HG02840 (cell line): ENCODE results near the gene SYNDIG1.

Experiments
- ATAC-seq: cut with Tn5 transposase; IDR thresholded peaks from one replicate; pipeline ENCODE4 v1.9.1; 2021; ENCODE audit warnings: mild to moderate bottlenecking, moderate library complexity, moderate number of reproducible peaks; ENCODE audit not compliant: unreplicated experiment, low FRiP score

SYNDIG1 gene

GRCh38 chr20:24648919-24649318, 179.5 kb downstream of the SYNDIG1 start:
- ATAC-seq = no peak

- ATAC-seq = no peak
Observed at GRCh38 chr20:24649787-24650490, 180.5 kb downstream of the SYNDIG1 start.

GRCh38 chr20:24651171-24651975, 181.9 kb downstream of the SYNDIG1 start:
- ATAC-seq = no peak

- ATAC-seq = no peak
Observed at GRCh38 chr20:24651976-24652345, 182.5 kb downstream of the SYNDIG1 start.

- ATAC-seq = no peak
Observed at GRCh38 chr20:24653306-24653705, 183.9 kb downstream of the SYNDIG1 start.

GRCh38 chr20:24654425-24654824, 185.0 kb downstream of the SYNDIG1 start:
- ATAC-seq = no peak

GRCh38 chr20:24656391-24656790, 187.0 kb downstream of the SYNDIG1 start:
- ATAC-seq = no peak

GRCh38 chr20:24657196-24657595, 187.8 kb downstream of the SYNDIG1 start:
- no peak for ATAC-seq

GRCh38 chr20:24657878-24658620, 188.6 kb downstream of the SYNDIG1 start:
- no peak for ATAC-seq

- no peak for ATAC-seq
Observed at GRCh38 chr20:24658920-24659660, 189.7 kb downstream of the SYNDIG1 start.

- ATAC-seq = no peak
Observed at GRCh38 chr20:24659835-24660234, 190.4 kb downstream of the SYNDIG1 start.

- no peak for ATAC-seq
Observed at GRCh38 chr20:24660651-24661050, 191.2 kb downstream of the SYNDIG1 start.

- ATAC-seq = no peak
Observed at GRCh38 chr20:24661255-24661654, 191.8 kb downstream of the SYNDIG1 start.

GRCh38 chr20:24662322-24662721, 192.9 kb downstream of the SYNDIG1 start:
- no peak for ATAC-seq

- no peak for ATAC-seq
Observed at GRCh38 chr20:24662752-24663365, 193.4 kb downstream of the SYNDIG1 start.

- ATAC-seq = no peak
Observed at GRCh38 chr20:24663496-24663895, 194.1 kb downstream of the SYNDIG1 start.

- ATAC-seq = no peak
Observed at GRCh38 chr20:24664266-24664986, 195.0 kb downstream of the SYNDIG1 start.

GRCh38 chr20:24665196-24665595, 195.8 kb downstream of the SYNDIG1 start:
- no peak for ATAC-seq

- no peak for ATAC-seq
Observed at GRCh38 chr20:24665741-24666191, 196.3 kb downstream of the SYNDIG1 start.
